Forelimb muscle (tissue), 1 donor: ENCODE measurements around the gene OR4M2. TPM values are rescaled to one million over a fixed set of nuclear protein-coding genes. Genes with fewer than 3 reads are reported as not detected.
"Not testable (repeated sequence)": the region's sequence is repeated elsewhere in the genome, so short reads cannot be mapped to it uniquely, and the experiment has no call there.

ENCODE experiments used
- DNase-seq: peaks from one replicate; pipeline ENCODE4 v3.0.0-alpha.2; 2013; ENCODE audit warnings: low read depth
- polyA plus RNA-seq: library from polyadenylated mRNA; unstranded; fragments of 120-200 nt; gene quantifications from one replicate; pipeline ENCODE4 v1.2.1, GENCODE V29; 2013; ENCODE audit not compliant: insufficient read length

The OR4M2 gene
- not detected for polyA plus RNA-seq

GRCh38 chr15:22080227-22080626 is at the start of gene OR4M2:
OR4M2 (plus strand) TSS chr15:22080527; CDS start chr15:22080625, 98 bp downstream.
- not testable (repeated sequence) for DNase-seq

- not testable (repeated sequence) for DNase-seq
These were observed 11.1 kb upstream of the OR4M2 start for GRCh38 chr15:22069267-22069666.

GRCh38 chr15:22081386-22081785 is 1.1 kb downstream of the OR4M2 start:
- not testable (repeated sequence) for DNase-seq

DNA sequence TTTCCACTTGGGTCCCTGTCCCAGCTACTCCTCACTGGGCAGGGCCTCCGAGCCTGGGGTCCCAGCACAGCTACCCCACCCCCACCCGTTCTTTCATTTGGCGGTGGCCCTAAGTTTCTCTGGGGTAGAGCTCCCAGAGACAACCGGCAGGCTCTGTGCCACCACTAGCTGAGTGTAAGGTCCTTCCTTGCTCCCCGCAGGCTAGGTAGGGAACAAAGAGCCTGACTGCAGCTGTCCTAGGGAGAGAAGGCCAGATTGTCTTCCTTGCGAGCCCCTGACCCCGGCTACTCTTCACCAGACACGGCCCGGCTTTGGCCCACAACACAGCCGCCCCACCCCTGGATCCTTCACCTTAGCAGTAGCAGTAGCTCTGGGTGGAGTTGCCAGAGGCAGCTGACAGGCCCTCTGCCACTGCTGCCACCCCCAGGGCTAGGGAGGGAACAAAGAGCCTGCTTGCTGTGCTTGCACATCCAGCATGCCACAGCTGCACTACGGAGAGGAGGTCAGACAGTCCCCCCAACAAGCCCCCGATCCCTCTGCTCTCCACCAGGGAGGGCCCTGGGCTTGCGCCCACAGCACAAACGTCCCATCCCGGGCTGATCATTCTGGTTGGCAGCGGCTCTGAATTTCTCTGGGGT is 18.4 kb downstream of the OR4M2 start:
- DNase-seq = not testable (repeated sequence)

DNA sequence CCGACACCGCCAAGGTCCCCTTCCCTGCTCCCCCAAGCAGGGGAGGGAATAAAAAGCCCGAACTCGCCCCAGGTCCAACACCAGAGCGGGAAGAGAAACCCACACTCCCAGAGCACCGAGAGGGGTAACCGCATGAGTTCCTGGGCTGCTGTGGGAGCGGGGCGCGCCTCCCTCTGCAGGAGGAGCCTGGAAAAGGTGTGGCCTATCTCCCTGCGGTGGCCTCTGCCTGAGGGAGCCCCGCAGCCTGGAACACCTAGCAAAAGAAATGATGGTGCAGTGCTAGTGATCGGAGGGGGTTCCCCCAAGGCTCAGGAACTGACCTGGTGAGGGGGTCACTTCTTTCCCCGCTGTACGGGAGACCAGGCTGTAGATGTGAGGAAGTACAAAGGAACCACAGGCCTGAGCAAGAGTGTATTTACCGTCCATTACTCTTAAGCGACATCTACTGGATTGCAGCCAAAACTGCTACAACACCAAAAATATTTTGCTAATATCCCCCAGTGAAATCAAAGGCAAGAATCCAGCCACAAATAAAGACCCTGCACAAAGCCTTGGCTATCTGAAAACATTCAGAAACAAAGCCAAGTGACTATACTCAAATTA is 19.1 kb downstream of the OR4M2 start:
- not testable (repeated sequence) for DNase-seq

DNA sequence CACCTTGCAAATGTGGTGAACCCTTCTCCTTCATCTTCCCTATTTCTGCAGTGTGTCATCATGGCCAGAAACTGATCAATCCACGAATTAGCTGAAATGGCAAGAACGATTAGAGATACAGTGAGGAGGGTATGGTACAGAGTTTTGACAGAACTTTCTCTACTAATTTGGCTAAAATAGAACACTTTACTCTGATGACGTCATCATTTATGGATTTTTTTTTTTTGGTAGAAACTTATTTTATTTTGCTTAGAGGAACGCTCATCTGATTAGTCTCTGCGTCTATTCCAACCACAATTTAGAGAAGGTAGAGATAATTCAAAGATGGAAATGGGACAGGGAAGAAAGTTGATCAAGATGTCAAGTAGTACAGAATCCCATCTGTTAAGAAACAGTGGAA is 41.7 kb downstream of the OR4M2 start:
- not testable (repeated sequence) for DNase-seq

Other genes with a start within 250 kb of the OR4M2 start
- not detected for gene POTEB, start 202.8 kb upstream of the OR4M2 start, polyA plus RNA-seq